GM23248 (cell line): Measurements from ENCODE around the gene BAX.

Experiments used
- EZH2 ChIP-seq: fragments of 200-600 bp; sonication (generic); IDR thresholded peaks from 2 replicates; pipeline ENCODE4 v1.6.1; 2018; ENCODE audit warnings: antibody characterized with exemption, mild to moderate bottlenecking; ENCODE audit not compliant: insufficient read depth, poor library complexity, severe bottlenecking
- EZH2phosphoT487 ChIP-seq: fragments of 200-600 bp; sonication (generic); IDR thresholded peaks from 2 replicates; pipeline ENCODE4 v1.6.1; 2018; ENCODE audit warnings: antibody characterized with exemption, moderate library complexity, mild to moderate bottlenecking, low read depth; ENCODE audit not compliant: insufficient read depth

DNA sequence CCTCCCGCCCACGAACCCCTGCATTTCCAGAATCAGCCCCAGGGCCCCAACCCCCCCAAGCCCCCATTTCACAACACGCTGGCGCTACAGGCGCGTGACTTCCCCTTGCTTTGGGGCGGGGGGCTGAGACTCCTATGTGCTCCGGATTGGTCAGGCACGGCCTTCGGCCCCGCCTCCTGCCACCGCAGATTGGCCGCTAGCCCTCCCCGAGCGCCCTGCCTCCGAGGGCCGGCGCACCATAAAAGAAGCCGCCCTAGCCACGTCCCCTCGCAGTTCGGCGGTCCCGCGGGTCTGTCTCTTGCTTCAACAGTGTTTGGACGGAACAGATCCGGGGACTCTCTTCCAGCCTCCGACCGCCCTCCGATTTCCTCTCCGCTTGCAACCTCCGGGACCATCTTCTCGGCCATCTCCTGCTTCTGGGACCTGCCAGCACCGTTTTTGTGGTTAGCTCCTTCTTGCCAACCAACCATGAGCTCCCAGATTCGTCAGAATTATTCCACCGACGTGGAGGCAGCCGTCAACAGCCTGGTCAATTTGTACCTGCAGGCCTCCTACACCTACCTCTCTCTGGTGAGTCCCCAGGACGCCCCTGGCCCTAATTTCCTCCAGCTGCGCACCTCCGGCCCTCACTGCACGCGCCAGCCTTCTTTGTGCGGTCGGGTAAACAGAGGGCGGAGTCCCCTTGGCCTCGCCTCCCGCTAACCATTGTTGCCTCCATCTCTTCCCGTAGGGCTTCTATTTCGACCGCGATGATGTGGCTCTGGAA lies 10.5 kb downstream of the BAX start, which contains the start of gene FTL:
- TF ChIP-seq EZH2 (no peak), EZH2phosphoT487 (no peak)
